Measurements from ENCODE around the gene SHC4. TPM values are rescaled to one million over a fixed set of nuclear protein-coding genes. Genes with fewer than 3 reads are reported as not detected.
"Not testable (repeated sequence)": the region's sequence is repeated elsewhere in the genome, so short reads cannot be mapped to it uniquely, and the experiment has no call there.

Gene SHC4
- total RNA-seq, 1 experiment from 2014 or later = 0.63 TPM

DNA sequence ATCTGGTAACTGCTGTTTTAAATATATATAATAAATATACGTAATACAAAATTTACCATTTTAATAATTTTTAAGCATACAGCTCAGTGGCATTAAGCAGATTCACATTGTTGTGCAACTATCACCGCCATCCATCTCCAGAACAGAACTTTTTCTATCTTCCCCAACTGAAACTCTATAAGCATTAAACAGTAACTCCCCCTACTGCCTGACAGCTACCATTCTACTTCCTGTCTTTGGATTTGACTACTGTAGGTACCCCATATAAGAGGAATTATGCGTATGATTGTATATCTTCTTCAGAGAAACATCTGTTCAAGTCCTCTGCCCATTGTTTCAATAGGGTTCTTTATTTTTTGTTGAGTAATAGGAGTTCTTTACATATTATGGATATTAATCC, 49.0 kb downstream of the SHC4 start:
- Mint-ChIP-seq H3K36me3 (no peaks in the 10 kb centered on the region), H3K4me1 (no peaks in the 10 kb centered on the region), H3K27ac (no peak overlapping the region), H3K4me3 (no peak overlapping the region), H3K27me3 (ENCODE audit: low read depth) (no peaks in the 10 kb centered on the region; the same call in 1 of the 2 replicates), H3K9me3 (no peaks in the 10 kb centered on the region)
- ChIA-PET POLR2A (no interaction called here), CTCF (interaction anchor here (0.6 to 3.8 kb wide), 4 partner anchors 10 to 61 kb away, joined by 3 to 15 read pairs (median 9); no protein-coding TSS in a partner anchor)
- TF ChIP-seq, protein P1, sequence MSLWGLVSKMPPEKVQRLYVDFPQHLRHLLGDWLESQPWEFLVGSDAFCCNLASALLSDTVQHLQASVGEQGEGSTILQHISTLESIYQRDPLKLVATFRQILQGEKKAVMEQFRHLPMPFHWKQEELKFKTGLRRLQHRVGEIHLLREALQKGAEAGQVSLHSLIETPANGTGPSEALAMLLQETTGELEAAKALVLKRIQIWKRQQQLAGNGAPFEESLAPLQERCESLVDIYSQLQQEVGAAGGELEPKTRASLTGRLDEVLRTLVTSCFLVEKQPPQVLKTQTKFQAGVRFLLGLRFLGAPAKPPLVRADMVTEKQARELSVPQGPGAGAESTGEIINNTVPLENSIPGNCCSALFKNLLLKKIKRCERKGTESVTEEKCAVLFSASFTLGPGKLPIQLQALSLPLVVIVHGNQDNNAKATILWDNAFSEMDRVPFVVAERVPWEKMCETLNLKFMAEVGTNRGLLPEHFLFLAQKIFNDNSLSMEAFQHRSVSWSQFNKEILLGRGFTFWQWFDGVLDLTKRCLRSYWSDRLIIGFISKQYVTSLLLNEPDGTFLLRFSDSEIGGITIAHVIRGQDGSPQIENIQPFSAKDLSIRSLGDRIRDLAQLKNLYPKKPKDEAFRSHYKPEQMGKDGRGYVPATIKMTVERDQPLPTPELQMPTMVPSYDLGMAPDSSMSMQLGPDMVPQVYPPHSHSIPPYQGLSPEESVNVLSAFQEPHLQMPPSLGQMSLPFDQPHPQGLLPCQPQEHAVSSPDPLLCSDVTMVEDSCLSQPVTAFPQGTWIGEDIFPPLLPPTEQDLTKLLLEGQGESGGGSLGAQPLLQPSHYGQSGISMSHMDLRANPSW (CRISPR knock-in tag; conservative IDR thresholded peaks at IDR 0.05; ENCODE audit: low read depth) = no peak
- TF ChIP-seq, protein P2, sequence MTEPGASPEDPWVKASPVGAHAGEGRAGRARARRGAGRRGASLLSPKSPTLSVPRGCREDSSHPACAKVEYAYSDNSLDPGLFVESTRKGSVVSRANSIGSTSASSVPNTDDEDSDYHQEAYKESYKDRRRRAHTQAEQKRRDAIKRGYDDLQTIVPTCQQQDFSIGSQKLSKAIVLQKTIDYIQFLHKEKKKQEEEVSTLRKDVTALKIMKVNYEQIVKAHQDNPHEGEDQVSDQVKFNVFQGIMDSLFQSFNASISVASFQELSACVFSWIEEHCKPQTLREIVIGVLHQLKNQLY (CRISPR knock-in tag; IDR thresholded peaks at IDR 0.05) = no peak
- TF ChIP-seq EMX1 (CRISPR knock-in tag; IDR thresholded peaks at IDR 0.05) = no peak
- no peak for DNase-seq (ENCODE audit: low spot score)
- no peak for ATAC-seq

DNA sequence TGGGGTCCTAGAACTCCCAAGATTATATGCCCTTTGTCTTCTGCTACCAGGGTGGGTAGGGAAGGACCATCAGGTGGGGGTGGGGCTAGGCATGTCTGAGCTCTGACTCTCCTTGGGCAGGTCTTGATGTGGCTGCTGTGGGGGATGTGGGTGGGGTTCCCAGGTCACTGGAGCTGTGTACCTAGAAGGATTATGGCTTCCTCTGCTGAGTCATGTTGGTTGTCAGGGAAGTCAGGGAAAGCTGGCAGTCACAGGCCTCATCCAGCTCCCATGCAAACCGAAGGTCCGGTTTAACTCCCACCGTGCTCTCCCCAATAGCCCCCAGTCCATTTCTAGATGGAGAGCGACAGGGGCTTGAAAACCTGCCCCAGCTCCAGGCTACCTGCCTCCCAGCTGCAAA, 50.6 kb downstream of the SHC4 start:
- no peak overlapping the region for H3K27ac Mint-ChIP-seq
- H3K27me3 Mint-ChIP-seq (ENCODE audit: low read depth) = no peaks in the 10 kb centered on the region; the same call in 1 of the 2 replicates
- ATAC-seq (no peak), DNase-seq (ENCODE audit: low spot score) (no peak)
- TF ChIP-seq FOXK1 (CRISPR knock-in tag; IDR thresholded peaks at IDR 0.05) (no peak), NR2C2 (CRISPR knock-in tag; IDR thresholded peaks at IDR 0.05) (no peak), RORB (CRISPR knock-in tag; IDR thresholded peaks at IDR 0.05) (no peak), NFE2L1 (CRISPR knock-in tag; IDR thresholded peaks at IDR 0.05) (no peak), ATF1 (CRISPR knock-in tag; IDR thresholded peaks at IDR 0.05) (no peak)
- TF ChIP-seq, protein P3, sequence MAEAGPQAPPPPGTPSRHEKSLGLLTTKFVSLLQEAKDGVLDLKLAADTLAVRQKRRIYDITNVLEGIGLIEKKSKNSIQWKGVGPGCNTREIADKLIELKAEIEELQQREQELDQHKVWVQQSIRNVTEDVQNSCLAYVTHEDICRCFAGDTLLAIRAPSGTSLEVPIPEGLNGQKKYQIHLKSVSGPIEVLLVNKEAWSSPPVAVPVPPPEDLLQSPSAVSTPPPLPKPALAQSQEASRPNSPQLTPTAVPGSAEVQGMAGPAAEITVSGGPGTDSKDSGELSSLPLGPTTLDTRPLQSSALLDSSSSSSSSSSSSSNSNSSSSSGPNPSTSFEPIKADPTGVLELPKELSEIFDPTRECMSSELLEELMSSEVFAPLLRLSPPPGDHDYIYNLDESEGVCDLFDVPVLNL (CRISPR knock-in tag; IDR thresholded peaks at IDR 0.05; ENCODE audit: borderline replicate concordance, low read depth) = no peak
- TF ChIP-seq, protein P4, sequence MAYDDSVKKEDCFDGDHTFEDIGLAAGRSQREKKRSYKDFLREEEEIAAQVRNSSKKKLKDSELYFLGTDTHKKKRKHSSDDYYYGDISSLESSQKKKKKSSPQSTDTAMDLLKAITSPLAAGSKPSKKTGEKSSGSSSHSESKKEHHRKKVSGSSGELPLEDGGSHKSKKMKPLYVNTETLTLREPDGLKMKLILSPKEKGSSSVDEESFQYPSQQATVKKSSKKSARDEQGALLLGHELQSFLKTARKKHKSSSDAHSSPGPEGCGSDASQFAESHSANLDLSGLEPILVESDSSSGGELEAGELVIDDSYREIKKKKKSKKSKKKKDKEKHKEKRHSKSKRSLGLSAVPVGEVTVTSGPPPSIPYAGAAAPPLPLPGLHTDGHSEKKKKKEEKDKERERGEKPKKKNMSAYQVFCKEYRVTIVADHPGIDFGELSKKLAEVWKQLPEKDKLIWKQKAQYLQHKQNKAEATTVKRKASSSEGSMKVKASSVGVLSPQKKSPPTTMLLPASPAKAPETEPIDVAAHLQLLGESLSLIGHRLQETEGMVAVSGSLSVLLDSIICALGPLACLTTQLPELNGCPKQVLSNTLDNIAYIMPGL (CRISPR knock-in tag; IDR thresholded peaks at IDR 0.05) = no peak
- TF ChIP-seq, protein P5, sequence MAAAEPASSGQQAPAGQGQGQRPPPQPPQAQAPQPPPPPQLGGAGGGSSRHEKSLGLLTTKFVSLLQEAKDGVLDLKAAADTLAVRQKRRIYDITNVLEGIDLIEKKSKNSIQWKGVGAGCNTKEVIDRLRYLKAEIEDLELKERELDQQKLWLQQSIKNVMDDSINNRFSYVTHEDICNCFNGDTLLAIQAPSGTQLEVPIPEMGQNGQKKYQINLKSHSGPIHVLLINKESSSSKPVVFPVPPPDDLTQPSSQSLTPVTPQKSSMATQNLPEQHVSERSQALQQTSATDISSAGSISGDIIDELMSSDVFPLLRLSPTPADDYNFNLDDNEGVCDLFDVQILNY (CRISPR knock-in tag; IDR thresholded peaks at IDR 0.05) = no peak
- TF ChIP-seq, protein P6, sequence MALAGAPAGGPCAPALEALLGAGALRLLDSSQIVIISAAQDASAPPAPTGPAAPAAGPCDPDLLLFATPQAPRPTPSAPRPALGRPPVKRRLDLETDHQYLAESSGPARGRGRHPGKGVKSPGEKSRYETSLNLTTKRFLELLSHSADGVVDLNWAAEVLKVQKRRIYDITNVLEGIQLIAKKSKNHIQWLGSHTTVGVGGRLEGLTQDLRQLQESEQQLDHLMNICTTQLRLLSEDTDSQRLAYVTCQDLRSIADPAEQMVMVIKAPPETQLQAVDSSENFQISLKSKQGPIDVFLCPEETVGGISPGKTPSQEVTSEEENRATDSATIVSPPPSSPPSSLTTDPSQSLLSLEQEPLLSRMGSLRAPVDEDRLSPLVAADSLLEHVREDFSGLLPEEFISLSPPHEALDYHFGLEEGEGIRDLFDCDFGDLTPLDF (CRISPR knock-in tag; IDR thresholded peaks at IDR 0.05) = no peak
- TF ChIP-seq, protein P7, sequence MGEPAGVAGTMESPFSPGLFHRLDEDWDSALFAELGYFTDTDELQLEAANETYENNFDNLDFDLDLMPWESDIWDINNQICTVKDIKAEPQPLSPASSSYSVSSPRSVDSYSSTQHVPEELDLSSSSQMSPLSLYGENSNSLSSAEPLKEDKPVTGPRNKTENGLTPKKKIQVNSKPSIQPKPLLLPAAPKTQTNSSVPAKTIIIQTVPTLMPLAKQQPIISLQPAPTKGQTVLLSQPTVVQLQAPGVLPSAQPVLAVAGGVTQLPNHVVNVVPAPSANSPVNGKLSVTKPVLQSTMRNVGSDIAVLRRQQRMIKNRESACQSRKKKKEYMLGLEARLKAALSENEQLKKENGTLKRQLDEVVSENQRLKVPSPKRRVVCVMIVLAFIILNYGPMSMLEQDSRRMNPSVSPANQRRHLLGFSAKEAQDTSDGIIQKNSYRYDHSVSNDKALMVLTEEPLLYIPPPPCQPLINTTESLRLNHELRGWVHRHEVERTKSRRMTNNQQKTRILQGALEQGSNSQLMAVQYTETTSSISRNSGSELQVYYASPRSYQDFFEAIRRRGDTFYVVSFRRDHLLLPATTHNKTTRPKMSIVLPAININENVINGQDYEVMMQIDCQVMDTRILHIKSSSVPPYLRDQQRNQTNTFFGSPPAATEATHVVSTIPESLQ (CRISPR knock-in tag; IDR thresholded peaks at IDR 0.05) = no peak
- TF ChIP-seq, protein P8, sequence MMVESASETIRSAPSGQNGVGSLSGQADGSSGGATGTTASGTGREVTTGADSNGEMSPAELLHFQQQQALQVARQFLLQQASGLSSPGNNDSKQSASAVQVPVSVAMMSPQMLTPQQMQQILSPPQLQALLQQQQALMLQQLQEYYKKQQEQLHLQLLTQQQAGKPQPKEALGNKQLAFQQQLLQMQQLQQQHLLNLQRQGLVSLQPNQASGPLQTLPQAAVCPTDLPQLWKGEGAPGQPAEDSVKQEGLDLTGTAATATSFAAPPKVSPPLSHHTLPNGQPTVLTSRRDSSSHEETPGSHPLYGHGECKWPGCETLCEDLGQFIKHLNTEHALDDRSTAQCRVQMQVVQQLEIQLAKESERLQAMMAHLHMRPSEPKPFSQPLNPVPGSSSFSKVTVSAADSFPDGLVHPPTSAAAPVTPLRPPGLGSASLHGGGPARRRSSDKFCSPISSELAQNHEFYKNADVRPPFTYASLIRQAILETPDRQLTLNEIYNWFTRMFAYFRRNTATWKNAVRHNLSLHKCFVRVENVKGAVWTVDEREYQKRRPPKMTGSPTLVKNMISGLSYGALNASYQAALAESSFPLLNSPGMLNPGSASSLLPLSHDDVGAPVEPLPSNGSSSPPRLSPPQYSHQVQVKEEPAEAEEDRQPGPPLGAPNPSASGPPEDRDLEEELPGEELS (CRISPR knock-in tag; IDR thresholded peaks at IDR 0.05) = no peak
- no peaks in the 10 kb centered on the region for H3K9me3 Mint-ChIP-seq
- H3K4me1 Mint-ChIP-seq = no peaks in the 10 kb centered on the region
- H3K4me3 Mint-ChIP-seq = no peak overlapping the region
- H3K36me3 Mint-ChIP-seq = no peaks in the 10 kb centered on the region
- ChIA-PET POLR2A (no interaction called here), CTCF (interaction anchor here (1.2 to 3.8 kb wide), 3 partner anchors 51 to 63 kb away, joined by 3 to 15 read pairs (median 15); no protein-coding TSS in a partner anchor)

DNA sequence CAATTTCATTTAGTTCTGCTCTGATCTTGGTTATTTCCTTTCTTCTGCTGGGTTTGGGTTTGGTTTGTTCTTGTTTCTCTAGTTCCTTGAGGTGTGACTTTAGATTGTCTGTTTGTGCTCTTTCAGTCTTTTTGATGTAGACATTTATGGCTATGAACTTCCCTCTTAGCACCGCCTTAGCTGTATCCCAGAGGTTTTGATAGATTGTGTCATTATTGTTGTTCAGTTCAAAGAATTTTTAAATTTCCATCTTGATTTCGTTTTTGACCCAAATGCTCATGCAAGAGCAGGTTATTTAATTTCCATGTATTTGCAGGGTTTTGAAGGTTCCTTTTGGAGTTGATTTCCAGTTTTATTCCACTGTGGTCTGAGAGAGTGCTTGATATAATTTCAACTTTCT, 53.2 kb downstream of the SHC4 start:
- H3K4me1 Mint-ChIP-seq; POLR2A ChIA-PET; ATAC-seq; CTCF ChIA-PET; H3K9me3 Mint-ChIP-seq; H3K27me3 Mint-ChIP-seq (ENCODE audit: low read depth); H3K36me3 Mint-ChIP-seq; H3K4me3 Mint-ChIP-seq; DNase-seq (ENCODE audit: low spot score); H3K27ac Mint-ChIP-seq: not testable (repeated sequence)

DNA sequence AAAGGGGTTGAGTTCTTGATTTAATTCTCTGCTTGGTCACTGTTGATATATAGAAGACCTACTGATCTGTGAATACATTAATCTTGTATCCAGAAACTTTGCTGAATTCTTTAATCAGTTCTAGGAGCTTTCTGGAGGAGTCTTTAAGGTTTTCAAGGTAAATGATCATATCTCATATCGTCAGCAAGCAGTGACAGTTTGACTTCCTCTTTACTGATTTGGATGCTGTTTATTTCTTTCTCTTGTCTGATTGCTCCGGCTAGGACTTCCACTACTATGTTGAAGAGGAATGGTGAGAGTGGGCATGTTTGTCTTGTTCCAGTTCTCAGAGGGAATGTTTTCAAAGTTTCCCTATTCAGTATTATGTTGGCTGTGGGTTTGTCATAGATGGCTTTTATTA, 54.4 kb downstream of the SHC4 start:
- H3K4me1 Mint-ChIP-seq; H3K27me3 Mint-ChIP-seq (ENCODE audit: low read depth); DNase-seq (ENCODE audit: low spot score); POLR2A ChIA-PET; ATAC-seq; H3K27ac Mint-ChIP-seq; H3K9me3 Mint-ChIP-seq; CTCF ChIA-PET; H3K4me3 Mint-ChIP-seq; H3K36me3 Mint-ChIP-seq: not testable (repeated sequence)
